WERI-Rb-1 (cell line): ENCODE results near the gene MSX2.

Experiments
- DNase-seq: peaks from one replicate; pipeline ENCODE4 v3.0.0-alpha.2; 2020
- H3K27ac ChIP-seq: fragments of 250-450 bp; sonication (Bioruptor Pico); 2 replicates; pipeline ENCODE4 v1.5.1; 2020; ENCODE audit warnings: mild to moderate bottlenecking, moderate library complexity
- H3K27me3 ChIP-seq: fragments of 250-450 bp; sonication (Bioruptor Pico); 2 replicates; pipeline ENCODE4 v1.5.1; 2021; ENCODE audit warnings: mild to moderate bottlenecking, low read depth, moderate library complexity; ENCODE audit not compliant: insufficient read depth, severe bottlenecking
- H3K36me3 ChIP-seq: fragments of 250-450 bp; sonication (Bioruptor Pico); 2 replicates; pipeline ENCODE4 v1.5.1; 2020; ENCODE audit warnings: mild to moderate bottlenecking, moderate library complexity
- H3K4me3 ChIP-seq: 2 replicates; pipeline ENCODE4 v1.5.1; 2011; ENCODE audit warnings: low read depth, mild to moderate bottlenecking, control low read depth, low read length
- H3K9me3 ChIP-seq: fragments of 250-450 bp; sonication (Bioruptor Pico); 2 replicates; pipeline ENCODE4 v1.5.1; 2021; ENCODE audit warnings: mild to moderate bottlenecking, moderate library complexity; ENCODE audit not compliant: severe bottlenecking
- CTCF ChIP-seq: IDR thresholded peaks from 2 replicates; pipeline ENCODE4 v1.5.1; 2011; ENCODE audit warnings: low read depth, mild to moderate bottlenecking, control low read depth, inconsistent platforms, low read length

The MSX2 gene

GRCh38 chr5:174777583-174777982 is 53.2 kb downstream of the MSX2 start:
- no peak for DNase-seq
- Histone ChIP-seq H3K9me3 (no peaks in the 10 kb centered on the region), H3K27ac (no peak overlapping the region), H3K4me3 (no peak overlapping the region), H3K36me3 (no peaks in the 10 kb centered on the region), H3K27me3 (peaks cover 46% of the 10 kb centered on the region)
- TF ChIP-seq CTCF: no peak
